ENCODE results near the gene DYRK1A.

DYRK1A gene

DNA sequence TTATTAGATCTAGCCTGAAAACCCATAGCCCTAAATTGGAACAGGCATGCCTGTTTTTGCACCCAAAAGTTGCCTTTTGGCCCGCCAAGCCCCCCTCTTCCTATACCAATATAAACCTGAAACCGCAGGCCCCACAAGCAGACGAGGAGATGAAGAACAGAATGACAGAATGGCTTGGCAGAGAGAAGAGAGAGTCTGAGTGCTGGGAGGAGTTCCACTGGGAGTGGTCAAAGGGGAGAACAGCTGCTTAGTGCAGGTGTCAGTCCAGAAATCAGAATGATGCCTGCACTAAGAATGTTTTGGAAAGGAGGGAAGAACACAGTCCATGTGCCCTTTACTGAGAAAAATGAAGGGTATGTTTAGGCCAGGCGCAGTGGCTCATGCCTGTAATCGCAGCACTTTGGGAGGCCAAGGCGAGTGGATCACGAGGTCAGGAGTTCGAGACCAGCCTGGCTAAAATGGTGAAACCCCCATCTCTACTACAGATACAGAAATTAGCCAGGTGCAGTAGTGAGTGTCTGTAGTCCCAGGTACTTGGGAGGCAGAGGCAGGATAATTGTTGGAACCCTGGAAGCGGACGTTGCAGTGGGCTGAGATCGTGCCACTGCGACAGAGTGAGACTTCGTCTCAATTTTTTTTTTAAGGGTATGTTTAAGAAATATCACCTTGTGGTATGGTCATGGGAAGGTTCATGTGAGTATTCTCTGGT, 9.4 kb downstream of the DYRK1A start:
- H3K4me3 ChIP-seq (ENCODE audit: low read depth, low read length) = no peak overlapping the region
- DNase-seq (ENCODE audit: low read depth) = no peak
- TF ChIP-seq, protein P1, sequence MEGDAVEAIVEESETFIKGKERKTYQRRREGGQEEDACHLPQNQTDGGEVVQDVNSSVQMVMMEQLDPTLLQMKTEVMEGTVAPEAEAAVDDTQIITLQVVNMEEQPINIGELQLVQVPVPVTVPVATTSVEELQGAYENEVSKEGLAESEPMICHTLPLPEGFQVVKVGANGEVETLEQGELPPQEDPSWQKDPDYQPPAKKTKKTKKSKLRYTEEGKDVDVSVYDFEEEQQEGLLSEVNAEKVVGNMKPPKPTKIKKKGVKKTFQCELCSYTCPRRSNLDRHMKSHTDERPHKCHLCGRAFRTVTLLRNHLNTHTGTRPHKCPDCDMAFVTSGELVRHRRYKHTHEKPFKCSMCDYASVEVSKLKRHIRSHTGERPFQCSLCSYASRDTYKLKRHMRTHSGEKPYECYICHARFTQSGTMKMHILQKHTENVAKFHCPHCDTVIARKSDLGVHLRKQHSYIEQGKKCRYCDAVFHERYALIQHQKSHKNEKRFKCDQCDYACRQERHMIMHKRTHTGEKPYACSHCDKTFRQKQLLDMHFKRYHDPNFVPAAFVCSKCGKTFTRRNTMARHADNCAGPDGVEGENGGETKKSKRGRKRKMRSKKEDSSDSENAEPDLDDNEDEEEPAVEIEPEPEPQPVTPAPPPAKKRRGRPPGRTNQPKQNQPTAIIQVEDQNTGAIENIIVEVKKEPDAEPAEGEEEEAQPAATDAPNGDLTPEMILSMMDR (IDR thresholded peaks at IDR 0.05; ENCODE audit: insufficient read depth, low read depth, low read length, missing control alignments) = no peak

DNA sequence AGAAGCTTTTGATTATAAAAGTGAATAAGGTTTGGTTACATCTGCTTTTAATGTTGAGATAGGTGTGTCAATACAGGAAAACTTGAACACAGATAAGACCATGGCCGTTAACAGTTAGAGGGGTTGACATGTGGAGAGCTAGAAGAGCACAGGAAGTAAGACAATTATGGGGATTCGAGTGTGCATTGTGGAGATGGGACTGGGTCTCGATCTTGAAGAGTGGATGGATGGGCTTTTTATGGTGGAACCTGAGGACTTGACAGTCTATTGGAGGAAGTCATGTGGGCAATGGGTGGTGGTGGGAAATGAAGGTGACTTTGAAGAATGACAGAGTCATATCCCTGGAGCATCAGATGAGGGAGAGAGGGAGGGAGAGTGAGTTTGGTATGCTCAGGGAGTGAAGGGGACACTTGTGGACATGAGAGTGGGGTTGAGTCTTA, 12.1 kb downstream of the DYRK1A start:
- TF ChIP-seq, protein P1 (IDR thresholded peaks at IDR 0.05; ENCODE audit: insufficient read depth, low read depth, low read length, missing control alignments) = no peak
- no peak for DNase-seq (ENCODE audit: low read depth)

DNA sequence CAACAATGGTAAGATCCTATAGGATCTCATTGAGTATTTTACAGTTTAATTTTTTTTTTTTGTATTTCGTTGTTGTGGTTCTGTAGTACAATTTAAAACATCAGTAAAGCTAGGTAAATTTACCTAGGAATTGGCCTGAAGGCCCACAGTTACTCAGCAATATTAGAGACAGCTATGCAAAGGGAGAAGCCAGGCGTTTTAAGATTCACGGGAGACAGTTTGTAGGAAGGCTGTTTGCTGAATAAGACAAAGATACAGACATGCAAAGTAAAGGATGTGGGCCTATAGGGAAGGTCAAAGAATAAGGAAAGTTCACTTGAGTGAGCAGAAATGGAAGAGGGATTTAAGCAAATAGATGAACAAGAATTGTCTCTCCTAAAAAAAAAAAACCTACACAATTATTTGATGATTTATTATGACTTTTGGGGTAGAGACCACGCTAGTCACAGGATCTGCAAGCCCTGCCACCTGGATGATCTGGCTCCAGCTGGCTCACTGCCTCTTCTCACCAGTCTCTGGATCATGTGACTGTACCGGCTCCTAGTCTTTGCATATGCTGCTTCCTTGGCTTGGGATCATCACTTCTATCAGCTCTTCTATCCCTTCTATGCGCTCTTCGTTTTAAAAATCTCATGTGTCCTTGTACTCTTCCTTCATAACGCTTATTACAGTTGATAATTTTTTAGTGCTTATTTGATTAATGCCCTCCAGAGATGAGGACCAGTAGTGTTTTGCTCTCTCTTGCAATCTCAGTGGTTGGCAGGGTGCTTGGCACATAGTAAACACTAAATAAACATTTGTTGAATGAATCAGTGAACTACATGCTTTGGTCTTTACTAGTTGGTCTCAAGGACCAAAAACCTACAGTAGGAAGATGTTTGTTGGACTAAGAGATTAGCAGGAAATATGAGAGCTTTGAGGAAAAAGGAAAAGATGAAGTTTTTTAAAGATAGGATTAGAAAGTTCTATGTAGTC, 14.1 kb downstream of the DYRK1A start:
- H3K4me3 ChIP-seq (ENCODE audit: low read depth, low read length) = no peak overlapping the region
- DNase-seq (ENCODE audit: low read depth) = no peak
- TF ChIP-seq, protein P1 (IDR thresholded peaks at IDR 0.05; ENCODE audit: insufficient read depth, low read depth, low read length, missing control alignments) = no peak

More for the DNA sequence above, 12.1 kb downstream of the DYRK1A start:
- no peak overlapping the region for H3K4me3 ChIP-seq (ENCODE audit: low read depth, low read length)

DNA sequence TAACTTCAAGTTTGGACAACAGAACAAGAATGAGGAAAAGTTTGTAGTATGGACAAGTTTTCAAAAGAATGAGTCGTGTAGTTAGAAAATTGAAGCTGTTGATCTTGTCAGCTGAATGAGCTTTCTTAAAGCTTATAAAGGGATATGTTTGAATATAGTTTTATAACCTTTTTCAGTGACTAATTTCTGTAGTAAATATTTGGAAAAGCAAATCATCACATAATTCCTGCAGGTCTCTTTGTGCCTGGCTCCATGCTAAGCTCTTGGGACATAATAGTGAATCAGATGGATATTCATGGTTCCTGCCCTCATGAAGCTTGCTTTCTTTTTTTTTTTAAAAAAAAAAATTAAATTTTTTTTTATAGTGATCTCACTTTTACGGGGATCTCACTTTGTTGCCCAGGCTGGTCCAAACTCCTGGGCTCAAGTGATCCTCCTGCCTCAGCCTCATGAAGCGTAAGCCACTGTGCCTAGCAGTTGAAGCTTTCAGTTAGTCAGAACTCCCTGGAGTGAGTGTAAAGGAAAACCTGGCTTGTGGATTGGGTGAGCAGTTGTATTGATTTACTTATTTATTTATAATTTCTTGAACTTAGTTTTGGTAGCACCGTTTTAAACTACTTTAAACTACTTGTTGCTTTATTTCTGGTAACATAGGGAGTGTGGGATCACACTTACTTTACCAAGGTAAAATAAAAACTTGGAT, 15.5 kb downstream of the DYRK1A start:
- H3K4me3 ChIP-seq (ENCODE audit: low read depth, low read length) = no peak overlapping the region
- TF ChIP-seq, protein P1 (IDR thresholded peaks at IDR 0.05; ENCODE audit: insufficient read depth, low read depth, low read length, missing control alignments) = no peak
- no peak for DNase-seq (ENCODE audit: low read depth)

DNA sequence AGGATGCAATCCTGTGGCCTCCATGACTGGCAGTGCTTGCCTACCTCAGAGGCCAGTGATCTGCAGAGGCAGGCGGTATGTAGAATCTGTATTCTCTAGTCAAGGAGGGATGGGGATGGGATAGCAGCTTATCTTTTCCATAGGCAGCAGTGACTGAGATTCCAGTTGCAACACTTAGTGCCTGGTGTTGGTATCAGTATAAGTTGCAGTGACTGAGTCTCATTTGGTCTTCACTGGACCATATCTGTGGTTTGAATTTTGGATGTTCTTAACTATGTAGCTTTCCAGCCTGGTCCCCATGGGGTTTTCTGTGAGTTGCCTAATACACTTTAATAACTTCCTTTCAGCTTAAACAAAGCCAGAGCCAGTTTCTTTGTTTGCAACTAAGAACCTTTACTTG, 16.5 kb downstream of the DYRK1A start:
- DNase-seq (ENCODE audit: low read depth) = peak; percentile 33
- TF ChIP-seq, protein P1 (IDR thresholded peaks at IDR 0.05; ENCODE audit: insufficient read depth, low read depth, low read length, missing control alignments) = no peak
- no peak overlapping the region for H3K4me3 ChIP-seq (ENCODE audit: low read depth, low read length)

DNA sequence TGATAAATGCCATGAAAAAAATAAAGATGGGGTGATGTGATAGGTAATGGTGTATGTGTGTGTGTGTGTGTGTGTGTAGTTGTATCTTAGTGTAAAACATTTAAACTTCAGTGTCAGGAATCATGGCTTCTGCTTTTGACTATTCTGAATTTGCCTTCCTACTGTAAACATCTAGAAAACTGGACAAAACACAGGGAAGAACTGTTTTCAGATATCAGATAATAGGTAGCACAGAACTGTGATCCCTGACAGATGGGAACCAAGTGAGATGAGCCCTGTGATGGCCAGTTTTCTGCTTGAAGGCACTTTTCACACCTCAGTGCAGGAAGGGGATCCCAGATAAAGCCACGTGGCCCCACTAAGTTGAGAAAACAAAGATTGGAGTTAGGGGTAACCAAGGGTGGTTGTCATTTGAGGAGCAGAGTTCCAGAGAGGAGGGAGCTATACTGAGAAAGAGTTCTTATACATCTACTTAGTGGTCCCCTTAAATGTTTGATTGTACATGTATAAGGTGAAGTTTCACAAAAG, 17.3 kb downstream of the DYRK1A start:
- TF ChIP-seq, protein P1 (IDR thresholded peaks at IDR 0.05; ENCODE audit: insufficient read depth, low read depth, low read length, missing control alignments) = no peak
- no peak overlapping the region for H3K4me3 ChIP-seq (ENCODE audit: low read depth, low read length)
- DNase-seq (ENCODE audit: low read depth) = no peak

Measured in GM12865 (cell line).